ENCODE data around the gene IL36G. TPM values are rescaled to one million over a fixed set of nuclear protein-coding genes. Genes with fewer than 3 reads are reported as not detected.

IL36G gene
- total RNA-seq, 4 donors from 2014 or later = 13.4 to 28.8 (median 17.1) TPM

DNA sequence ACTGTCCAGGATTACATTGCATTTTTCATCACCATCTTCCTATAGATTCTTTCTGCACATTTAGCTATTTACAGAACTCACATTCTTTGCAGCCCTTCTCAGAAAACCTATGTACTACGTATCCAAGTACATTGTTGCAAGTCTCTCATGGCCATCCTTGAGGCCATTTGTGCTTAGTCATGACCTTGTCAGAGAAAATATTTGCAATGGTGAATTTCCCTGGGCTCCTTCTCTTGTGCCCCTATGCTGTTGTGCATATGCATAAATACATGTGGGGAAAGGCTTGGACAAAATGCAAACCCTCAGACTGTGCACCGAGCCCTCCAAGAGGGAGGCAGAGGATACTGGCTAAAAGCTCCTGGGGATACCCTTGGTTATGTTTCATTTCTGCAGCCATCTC lies 47.0 kb downstream of the IL36G start:
- TF ChIP-seq, protein P1, sequence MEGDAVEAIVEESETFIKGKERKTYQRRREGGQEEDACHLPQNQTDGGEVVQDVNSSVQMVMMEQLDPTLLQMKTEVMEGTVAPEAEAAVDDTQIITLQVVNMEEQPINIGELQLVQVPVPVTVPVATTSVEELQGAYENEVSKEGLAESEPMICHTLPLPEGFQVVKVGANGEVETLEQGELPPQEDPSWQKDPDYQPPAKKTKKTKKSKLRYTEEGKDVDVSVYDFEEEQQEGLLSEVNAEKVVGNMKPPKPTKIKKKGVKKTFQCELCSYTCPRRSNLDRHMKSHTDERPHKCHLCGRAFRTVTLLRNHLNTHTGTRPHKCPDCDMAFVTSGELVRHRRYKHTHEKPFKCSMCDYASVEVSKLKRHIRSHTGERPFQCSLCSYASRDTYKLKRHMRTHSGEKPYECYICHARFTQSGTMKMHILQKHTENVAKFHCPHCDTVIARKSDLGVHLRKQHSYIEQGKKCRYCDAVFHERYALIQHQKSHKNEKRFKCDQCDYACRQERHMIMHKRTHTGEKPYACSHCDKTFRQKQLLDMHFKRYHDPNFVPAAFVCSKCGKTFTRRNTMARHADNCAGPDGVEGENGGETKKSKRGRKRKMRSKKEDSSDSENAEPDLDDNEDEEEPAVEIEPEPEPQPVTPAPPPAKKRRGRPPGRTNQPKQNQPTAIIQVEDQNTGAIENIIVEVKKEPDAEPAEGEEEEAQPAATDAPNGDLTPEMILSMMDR (IDR thresholded peaks at IDR 0.05) = no peak
- TF ChIP-seq POLR2A (IDR thresholded peaks at IDR 0.05) (no peak), EP300 (IDR thresholded peaks at IDR 0.05) (no peak), POLR2AphosphoS5 (IDR thresholded peaks at IDR 0.05) (no peak)
- Histone ChIP-seq H3K27ac (no peak overlapping the region), H3K27me3 (peaks cover 37% of the 10 kb centered on the region), H3K4me3 (no peak overlapping the region), H3K4me1 (no peaks in the 10 kb centered on the region), H3K9me3 (no peaks in the 10 kb centered on the region), H3K36me3 (no peaks in the 10 kb centered on the region)
- 89% methylated on average over 2 of the region's 2 CpGs for WGBS
- DNase-seq (ENCODE audit: low spot score in 2 of 2) = no peak

- no peak for TF ChIP-seq EP300 (IDR thresholded peaks at IDR 0.05)
- TF ChIP-seq, protein P1 (IDR thresholded peaks at IDR 0.05) = no peak
- no peak for TF ChIP-seq POLR2AphosphoS5 (IDR thresholded peaks at IDR 0.05)
- TF ChIP-seq POLR2A (IDR thresholded peaks at IDR 0.05) = no peak
- H3K4me1 ChIP-seq = no peaks in the 10 kb centered on the region
- no peak overlapping the region for H3K4me3 ChIP-seq
- no peak overlapping the region for H3K27ac ChIP-seq
- no peak for DNase-seq (ENCODE audit: low spot score in 2 of 2)
- 62% methylated on average over 2 of the region's 2 CpGs for WGBS
- peaks cover 46% of the 10 kb centered on the region for H3K27me3 ChIP-seq
- no peaks in the 10 kb centered on the region for H3K9me3 ChIP-seq
- H3K36me3 ChIP-seq = no peaks in the 10 kb centered on the region
Measured at GRCh38 chr2:113025737-113026136, 47.9 kb downstream of the IL36G start.

DNA sequence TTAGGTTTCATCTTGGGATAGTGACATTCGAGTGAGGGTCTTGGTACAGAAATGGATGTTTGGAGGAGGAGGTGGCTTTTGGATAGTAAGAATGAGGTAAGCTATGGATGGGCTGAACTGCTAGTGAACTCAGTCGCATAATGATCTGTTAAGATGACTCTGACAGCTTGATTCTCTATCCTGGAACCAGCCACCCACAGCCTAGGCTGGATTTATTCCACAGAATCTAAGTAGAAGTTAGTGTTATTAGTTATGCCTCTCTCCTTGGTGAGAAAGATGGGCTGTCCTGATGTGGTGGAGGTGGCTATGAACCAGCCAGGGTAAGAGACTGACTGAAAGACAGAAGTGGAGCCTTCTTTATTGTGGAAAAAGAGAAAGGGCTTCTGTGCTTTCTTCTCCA lies 49.9 kb downstream of the IL36G start:
- Histone ChIP-seq H3K4me3 (no peak overlapping the region), H3K4me1 (no peaks in the 10 kb centered on the region), H3K27ac (no peak overlapping the region), H3K9me3 (no peaks in the 10 kb centered on the region), H3K27me3 (peaks cover 52% of the 10 kb centered on the region), H3K36me3 (no peaks in the 10 kb centered on the region)
- no peak for DNase-seq (ENCODE audit: low spot score in 2 of 2)
- 84% methylated on average over 2 of the region's 2 CpGs for WGBS
- TF ChIP-seq, protein P1 (IDR thresholded peaks at IDR 0.05) = no peak
- TF ChIP-seq POLR2AphosphoS5 (IDR thresholded peaks at IDR 0.05) (no peak), POLR2A (IDR thresholded peaks at IDR 0.05) (no peak), EP300 (IDR thresholded peaks at IDR 0.05) (no peak)

- Histone ChIP-seq H3K27me3 (peaks cover 52% of the 10 kb centered on the region), H3K9me3 (no peaks in the 10 kb centered on the region), H3K4me3 (no peak overlapping the region), H3K27ac (no peak overlapping the region), H3K36me3 (no peaks in the 10 kb centered on the region), H3K4me1 (no peaks in the 10 kb centered on the region)
- no peak for DNase-seq (ENCODE audit: low spot score in 2 of 2)
- no peak for TF ChIP-seq POLR2AphosphoS5 (IDR thresholded peaks at IDR 0.05)
- no peak for TF ChIP-seq EP300 (IDR thresholded peaks at IDR 0.05)
- no peak for TF ChIP-seq POLR2A (IDR thresholded peaks at IDR 0.05)
- TF ChIP-seq, protein P1 (IDR thresholded peaks at IDR 0.05) = no peak
- 0% methylated on average over 1 of the region's 1 CpG for WGBS
Measured at GRCh38 chr2:113028112-113028511, 50.3 kb downstream of the IL36G start.

DNA sequence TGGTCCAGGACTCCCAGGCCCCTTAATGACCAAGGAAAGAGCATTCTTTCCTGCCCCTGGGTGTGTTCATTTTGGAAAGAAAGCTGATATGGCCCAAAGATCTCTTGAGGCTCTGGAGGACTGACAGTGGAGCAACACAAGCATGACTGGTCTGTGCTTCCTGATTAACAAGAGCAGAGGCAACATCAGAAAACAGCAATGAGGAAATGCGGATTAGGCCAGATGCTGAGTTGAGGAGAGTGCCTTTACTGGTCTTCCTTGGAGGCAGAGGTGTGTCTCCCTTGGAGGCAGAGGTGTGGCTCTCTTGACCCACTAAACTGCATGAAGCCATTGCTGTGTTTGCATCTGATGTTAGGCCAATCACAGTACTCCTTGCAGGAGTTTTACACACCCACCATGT lies 54.9 kb downstream of the IL36G start:
- Histone ChIP-seq H3K36me3 (no peaks in the 10 kb centered on the region), H3K27me3 (peaks cover 37% of the 10 kb centered on the region), H3K27ac (no peak overlapping the region), H3K4me1 (no peaks in the 10 kb centered on the region), H3K4me3 (no peak overlapping the region), H3K9me3 (no peaks in the 10 kb centered on the region)
- TF ChIP-seq POLR2AphosphoS5 (IDR thresholded peaks at IDR 0.05) (no peak), EP300 (IDR thresholded peaks at IDR 0.05) (no peak), POLR2A (IDR thresholded peaks at IDR 0.05) (no peak)
- TF ChIP-seq, protein P1 (IDR thresholded peaks at IDR 0.05) = no peak
- DNase-seq (ENCODE audit: low spot score in 2 of 2) = no peak
- 100% methylated on average over 1 of the region's 1 CpG for WGBS
